GM12801 (cell line): ENCODE measurements around the gene ISCA2.

ENCODE experiments used
- TF ChIP-seq, protein P1 (sequence below): IDR thresholded peaks from one replicate; pipeline ENCODE4 v1.5.1; 2011; ENCODE audit warnings: control low read depth; ENCODE audit not compliant: insufficient read length; ENCODE audit errors: extremely low read depth

The ISCA2 gene

GRCh38 chr14:74510959-74511409, 17.4 kb downstream of the ISCA2 start:
- TF ChIP-seq, protein P1, sequence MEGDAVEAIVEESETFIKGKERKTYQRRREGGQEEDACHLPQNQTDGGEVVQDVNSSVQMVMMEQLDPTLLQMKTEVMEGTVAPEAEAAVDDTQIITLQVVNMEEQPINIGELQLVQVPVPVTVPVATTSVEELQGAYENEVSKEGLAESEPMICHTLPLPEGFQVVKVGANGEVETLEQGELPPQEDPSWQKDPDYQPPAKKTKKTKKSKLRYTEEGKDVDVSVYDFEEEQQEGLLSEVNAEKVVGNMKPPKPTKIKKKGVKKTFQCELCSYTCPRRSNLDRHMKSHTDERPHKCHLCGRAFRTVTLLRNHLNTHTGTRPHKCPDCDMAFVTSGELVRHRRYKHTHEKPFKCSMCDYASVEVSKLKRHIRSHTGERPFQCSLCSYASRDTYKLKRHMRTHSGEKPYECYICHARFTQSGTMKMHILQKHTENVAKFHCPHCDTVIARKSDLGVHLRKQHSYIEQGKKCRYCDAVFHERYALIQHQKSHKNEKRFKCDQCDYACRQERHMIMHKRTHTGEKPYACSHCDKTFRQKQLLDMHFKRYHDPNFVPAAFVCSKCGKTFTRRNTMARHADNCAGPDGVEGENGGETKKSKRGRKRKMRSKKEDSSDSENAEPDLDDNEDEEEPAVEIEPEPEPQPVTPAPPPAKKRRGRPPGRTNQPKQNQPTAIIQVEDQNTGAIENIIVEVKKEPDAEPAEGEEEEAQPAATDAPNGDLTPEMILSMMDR, result no peak

GRCh38 chr14:74511966-74512830, 18.6 kb downstream of the ISCA2 start:
- TF ChIP-seq, protein P1, result no peak

GRCh38 chr14:74514471-74514941, 20.9 kb downstream of the ISCA2 start:
- TF ChIP-seq, protein P1, result no peak

GRCh38 chr14:74515891-74516412, 22.4 kb downstream of the ISCA2 start:
- TF ChIP-seq, protein P1, result no peak

GRCh38 chr14:74516451-74517160, 23.0 kb downstream of the ISCA2 start:
- TF ChIP-seq, protein P1, result no peak

DNA sequence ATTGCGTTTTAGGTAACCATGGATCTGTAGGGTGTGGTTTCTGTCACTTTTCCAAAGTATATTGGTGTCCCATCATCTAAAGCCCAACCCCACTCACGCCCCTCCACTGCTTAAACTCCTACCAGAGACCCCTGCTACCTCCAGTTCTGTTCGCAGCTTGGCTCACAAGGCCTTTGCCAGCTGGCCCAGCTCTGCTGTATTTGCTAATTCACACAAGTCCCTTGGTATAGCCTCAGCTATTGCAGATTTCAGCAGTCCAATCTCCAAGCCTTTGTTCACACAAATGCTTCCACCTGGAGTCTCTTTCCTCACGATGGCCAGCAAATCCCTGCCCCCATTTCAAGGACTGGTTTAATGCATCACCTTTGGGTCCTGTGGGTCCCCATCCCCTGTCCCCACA, 24.2 kb downstream of the ISCA2 start:
- TF ChIP-seq, protein P1, result no peak

GRCh38 chr14:74518221-74518620, 24.7 kb downstream of the ISCA2 start:
- TF ChIP-seq, protein P1, result no peak
